Suprapubic skin (tissue), 4 donors: ENCODE data around the gene PCDHA1. TPM values are rescaled to one million over a fixed set of nuclear protein-coding genes. Genes with fewer than 3 reads are reported as not detected.
"Not testable (repeated sequence)": the region's sequence is repeated elsewhere in the genome, so short reads cannot be mapped to it uniquely, and the experiment has no call there.

Source experiments
- DNase-seq, 2 donors: peaks; one replicate each; pipeline ENCODE4 v3.0.0-alpha.2; 2019; ENCODE audit warnings: low spot score in 2 of 2
- H3K27ac ChIP-seq: fragments of 200-600 bp; sonication (generic); one replicate; pipeline ENCODE4 v1.5.1; 2019
- H3K27me3 ChIP-seq: fragments of 200-600 bp; sonication (generic); one replicate; pipeline ENCODE4 v1.5.1; 2019
- H3K36me3 ChIP-seq: fragments of 200-600 bp; sonication (generic); one replicate; pipeline ENCODE4 v1.5.1; 2019
- H3K4me1 ChIP-seq: fragments of 200-600 bp; sonication (generic); one replicate; pipeline ENCODE4 v1.5.1; 2019
- H3K4me3 ChIP-seq: fragments of 200-600 bp; sonication (generic); one replicate; pipeline ENCODE4 v1.5.1; 2019; ENCODE audit warnings: mild to moderate bottlenecking
- H3K9me3 ChIP-seq: fragments of 200-600 bp; sonication (generic); one replicate; pipeline ENCODE4 v1.5.1; 2019
- EP300 ChIP-seq: sonication (generic); formaldehyde crosslinking; IDR thresholded peaks from one replicate; pipeline ENCODE4 v1.6.1; 2017; ENCODE audit warnings: antibody characterized with exemption
- POLR2A ChIP-seq, 2 donors: fragments of 450-650 bp; IDR thresholded peaks; one replicate each; pipeline ENCODE4 v1.6.1; 2017; ENCODE audit warnings: antibody characterized with exemption in 2 of 2, mild to moderate bottlenecking in 2 of 2, moderate library complexity in 2 of 2
- POLR2AphosphoS5 ChIP-seq, 3 donors: sonication (generic); formaldehyde crosslinking; IDR thresholded peaks; one replicate each; pipeline ENCODE4 v1.6.1; 2017; ENCODE audit warnings: antibody characterized with exemption in 3 of 3
- WGBS: methylation state at CpG from one replicate; pipeline ENCODE4 v1.1.5; 2018; 5-methylcytosine and 5-hydroxymethylcytosine counted together
- total RNA-seq, 4 donors: library from RNA; depleted of rRNA; stranded (reverse); fragments of >200 nt; gene quantifications; one replicate each; pipeline ENCODE4 v1.1.0, GENCODE V29; 2016
- TF ChIP-seq, protein P1 (sequence below), 2 donors: fragments of 200-600 bp in 1 of 2; fragments of 450-650 bp in 1 of 2; sonication (generic) in 1 of 2; IDR thresholded peaks; one replicate each; pipeline ENCODE4 v1.5.1; 2016 to 2019; ENCODE audit warnings: antibody characterized with exemption in 2 of 2, mild to moderate bottlenecking in 1 of 2, moderate library complexity in 1 of 2

Gene PCDHA1
- total RNA-seq, 4 donors from 2014 or later: not detected

DNA sequence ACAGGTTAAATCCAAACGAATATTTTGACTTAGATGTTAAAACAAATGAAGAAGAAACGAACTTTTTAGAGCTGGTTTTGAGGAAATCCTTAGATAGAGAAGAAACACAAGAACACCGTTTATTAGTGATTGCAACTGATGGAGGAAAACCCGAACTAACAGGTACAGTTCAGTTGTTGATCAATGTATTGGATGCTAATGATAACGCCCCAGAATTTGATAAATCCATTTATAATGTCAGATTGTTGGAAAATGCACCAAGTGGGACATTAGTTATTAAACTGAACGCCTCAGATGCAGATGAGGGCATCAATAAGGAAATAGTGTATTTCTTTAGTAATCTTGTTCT lies 36.3 kb downstream of the PCDHA1 start:
- DNase-seq: no peak

DNA sequence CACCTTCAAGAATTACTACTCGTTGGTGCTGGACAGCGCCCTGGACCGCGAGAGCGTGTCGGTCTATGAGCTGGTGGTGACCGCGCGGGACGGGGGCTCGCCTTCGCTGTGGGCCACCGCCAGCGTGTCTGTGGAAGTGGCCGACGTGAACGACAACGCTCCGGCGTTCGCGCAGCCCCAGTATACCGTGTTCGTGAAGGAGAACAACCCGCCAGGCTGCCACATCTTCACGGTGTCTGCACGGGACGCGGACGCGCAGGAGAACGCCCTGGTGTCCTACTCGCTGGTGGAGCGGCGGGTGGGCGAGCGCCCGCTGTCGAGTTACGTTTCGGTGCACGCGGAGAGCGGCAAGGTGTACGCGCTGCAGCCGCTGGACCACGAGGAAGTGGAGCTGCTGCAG lies 37.0 kb downstream of the PCDHA1 start:
- not testable (repeated sequence) for DNase-seq, H3K4me3 ChIP-seq, H3K36me3 ChIP-seq, H3K27me3 ChIP-seq, H3K27ac ChIP-seq, H3K4me1 ChIP-seq
- peaks cover 29% of the 10 kb centered on the region for H3K9me3 ChIP-seq
- WGBS: 56% methylated on average over 40 of the region's 48 CpGs

More for the DNA sequence above, 36.3 kb downstream of the PCDHA1 start:
- H3K27me3 ChIP-seq: peaks cover 6% of the 10 kb centered on the region
- H3K4me1 ChIP-seq: no peaks in the 10 kb centered on the region
- H3K9me3 ChIP-seq: peaks cover 22% of the 10 kb centered on the region
- no peaks in the 10 kb centered on the region for H3K36me3 ChIP-seq
- H3K27ac ChIP-seq: no peak overlapping the region
- no peak for TF ChIP-seq POLR2A (IDR thresholded peaks at IDR 0.05)
- TF ChIP-seq POLR2AphosphoS5 (IDR thresholded peaks at IDR 0.05): no peak
- TF ChIP-seq EP300: no peak
- TF ChIP-seq, protein P1, sequence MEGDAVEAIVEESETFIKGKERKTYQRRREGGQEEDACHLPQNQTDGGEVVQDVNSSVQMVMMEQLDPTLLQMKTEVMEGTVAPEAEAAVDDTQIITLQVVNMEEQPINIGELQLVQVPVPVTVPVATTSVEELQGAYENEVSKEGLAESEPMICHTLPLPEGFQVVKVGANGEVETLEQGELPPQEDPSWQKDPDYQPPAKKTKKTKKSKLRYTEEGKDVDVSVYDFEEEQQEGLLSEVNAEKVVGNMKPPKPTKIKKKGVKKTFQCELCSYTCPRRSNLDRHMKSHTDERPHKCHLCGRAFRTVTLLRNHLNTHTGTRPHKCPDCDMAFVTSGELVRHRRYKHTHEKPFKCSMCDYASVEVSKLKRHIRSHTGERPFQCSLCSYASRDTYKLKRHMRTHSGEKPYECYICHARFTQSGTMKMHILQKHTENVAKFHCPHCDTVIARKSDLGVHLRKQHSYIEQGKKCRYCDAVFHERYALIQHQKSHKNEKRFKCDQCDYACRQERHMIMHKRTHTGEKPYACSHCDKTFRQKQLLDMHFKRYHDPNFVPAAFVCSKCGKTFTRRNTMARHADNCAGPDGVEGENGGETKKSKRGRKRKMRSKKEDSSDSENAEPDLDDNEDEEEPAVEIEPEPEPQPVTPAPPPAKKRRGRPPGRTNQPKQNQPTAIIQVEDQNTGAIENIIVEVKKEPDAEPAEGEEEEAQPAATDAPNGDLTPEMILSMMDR (IDR thresholded peaks at IDR 0.05): no peak
- WGBS: 26% methylated on average over 6 of the region's 6 CpGs
- H3K4me3 ChIP-seq: no peak overlapping the region

DNA sequence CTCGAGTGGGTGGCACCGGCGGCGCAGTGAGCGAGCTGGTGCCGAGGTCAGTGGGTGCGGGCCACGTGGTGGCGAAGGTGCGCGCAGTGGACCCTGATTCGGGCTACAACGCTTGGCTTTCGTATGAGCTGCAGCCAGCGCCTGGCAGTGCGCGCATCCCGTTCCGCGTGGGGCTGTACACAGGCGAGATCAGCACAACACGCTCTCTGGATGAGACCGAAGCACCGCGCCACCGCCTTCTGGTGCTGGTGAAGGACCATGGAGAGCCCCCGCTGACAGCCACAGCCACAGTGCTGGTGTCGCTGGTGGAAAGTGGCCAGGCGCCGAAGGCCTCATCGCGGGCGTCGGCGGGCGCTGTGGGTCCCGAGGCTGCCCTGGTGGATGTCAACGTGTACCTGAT lies 37.5 kb downstream of the PCDHA1 start:
- H3K9me3 ChIP-seq: peaks cover 31% of the 10 kb centered on the region
- H3K27ac ChIP-seq: no peak overlapping the region
- H3K36me3 ChIP-seq: no peaks in the 10 kb centered on the region
- DNase-seq: no peak
- TF ChIP-seq, protein P1 (IDR thresholded peaks at IDR 0.05): no peak
- TF ChIP-seq POLR2A (IDR thresholded peaks at IDR 0.05): no peak
- no peaks in the 10 kb centered on the region for H3K4me1 ChIP-seq
- H3K4me3 ChIP-seq: no peak overlapping the region
- H3K27me3 ChIP-seq: peaks cover 11% of the 10 kb centered on the region
- 70% methylated on average over 4 of the region's 38 CpGs for WGBS

DNA sequence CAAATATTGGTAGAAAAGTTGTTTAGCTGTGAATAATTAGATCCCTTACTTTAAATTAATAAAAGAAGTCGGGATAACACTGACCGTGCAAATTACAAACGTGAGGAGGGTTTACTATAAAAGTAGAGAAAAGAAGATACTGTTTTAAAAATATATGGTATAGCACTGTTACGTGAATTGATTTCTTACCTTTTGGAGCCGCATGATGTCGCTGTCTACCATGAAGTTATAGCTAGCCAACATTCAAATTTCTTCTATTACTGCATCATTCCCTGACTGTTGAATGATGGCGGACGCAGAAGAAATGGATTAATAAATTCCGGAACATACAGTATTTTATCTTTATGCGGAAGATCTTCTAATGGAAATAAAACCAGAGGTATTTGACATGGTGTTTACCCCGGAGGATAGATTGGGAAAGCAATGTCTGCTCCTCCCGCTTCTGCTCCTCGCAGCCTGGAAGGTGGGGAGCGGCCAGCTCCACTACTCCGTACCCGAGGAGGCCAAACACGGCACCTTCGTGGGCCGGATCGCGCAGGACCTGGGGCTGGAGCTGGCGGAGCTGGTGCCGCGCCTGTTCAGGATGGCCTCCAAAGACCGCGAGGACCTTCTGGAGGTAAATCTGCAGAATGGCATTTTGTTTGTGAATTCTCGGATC lies 41.9 kb downstream of the PCDHA1 start, which contains the start of gene PCDHA6:
Gene PCDHA6, plus strand, starts transcription at position 257 of the 658 bp plus-strand sequence. Its CDS starts 132 bp downstream, at position 389.
- no peak for DNase-seq
- H3K4me3 ChIP-seq: peak within 1 kb of the TSS; percentile 6
- no peaks in the 10 kb centered on the region for H3K36me3 ChIP-seq
- no peak within 1 kb of the TSS for H3K27ac ChIP-seq
- no peaks in the 10 kb centered on the region for H3K4me1 ChIP-seq
- H3K9me3 ChIP-seq: peaks cover 35% of the 10 kb centered on the region
- 16% methylated on average over 26 of the region's 27 CpGs for WGBS
- TF ChIP-seq, protein P1 (IDR thresholded peaks at IDR 0.05): no peak
- TF ChIP-seq EP300 (no peak), POLR2AphosphoS5 (IDR thresholded peaks at IDR 0.05) (no peak), POLR2A (IDR thresholded peaks at IDR 0.05) (no peak)
- H3K27me3 ChIP-seq: peaks cover 9% of the 10 kb centered on the region

DNA sequence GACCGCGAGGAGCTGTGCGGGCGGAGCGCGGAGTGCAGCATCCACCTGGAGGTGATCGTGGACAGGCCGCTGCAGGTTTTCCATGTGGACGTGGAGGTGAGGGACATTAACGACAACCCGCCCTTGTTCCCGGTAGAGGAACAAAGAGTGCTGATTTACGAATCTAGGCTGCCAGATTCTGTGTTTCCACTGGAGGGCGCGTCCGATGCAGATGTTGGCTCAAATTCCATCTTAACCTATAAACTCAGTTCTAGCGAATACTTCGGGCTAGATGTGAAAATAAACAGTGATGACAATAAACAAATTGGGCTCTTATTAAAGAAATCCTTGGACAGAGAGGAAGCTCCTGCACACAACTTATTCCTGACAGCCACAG lies 42.4 kb downstream of the PCDHA1 start:
- peaks cover 10% of the 10 kb centered on the region for H3K27me3 ChIP-seq
- H3K9me3 ChIP-seq: peaks cover 32% of the 10 kb centered on the region
- no peak for DNase-seq
- H3K27ac ChIP-seq: no peak overlapping the region
- no peaks in the 10 kb centered on the region for H3K4me1 ChIP-seq
- no peaks in the 10 kb centered on the region for H3K36me3 ChIP-seq
- 28% methylated on average over 15 of the region's 18 CpGs for WGBS
- peak overlapping the region; percentile 6 for H3K4me3 ChIP-seq
- TF ChIP-seq, protein P1 (IDR thresholded peaks at IDR 0.05): no peak
- TF ChIP-seq POLR2AphosphoS5 (IDR thresholded peaks at IDR 0.05): no peak
- TF ChIP-seq EP300: no peak

DNA sequence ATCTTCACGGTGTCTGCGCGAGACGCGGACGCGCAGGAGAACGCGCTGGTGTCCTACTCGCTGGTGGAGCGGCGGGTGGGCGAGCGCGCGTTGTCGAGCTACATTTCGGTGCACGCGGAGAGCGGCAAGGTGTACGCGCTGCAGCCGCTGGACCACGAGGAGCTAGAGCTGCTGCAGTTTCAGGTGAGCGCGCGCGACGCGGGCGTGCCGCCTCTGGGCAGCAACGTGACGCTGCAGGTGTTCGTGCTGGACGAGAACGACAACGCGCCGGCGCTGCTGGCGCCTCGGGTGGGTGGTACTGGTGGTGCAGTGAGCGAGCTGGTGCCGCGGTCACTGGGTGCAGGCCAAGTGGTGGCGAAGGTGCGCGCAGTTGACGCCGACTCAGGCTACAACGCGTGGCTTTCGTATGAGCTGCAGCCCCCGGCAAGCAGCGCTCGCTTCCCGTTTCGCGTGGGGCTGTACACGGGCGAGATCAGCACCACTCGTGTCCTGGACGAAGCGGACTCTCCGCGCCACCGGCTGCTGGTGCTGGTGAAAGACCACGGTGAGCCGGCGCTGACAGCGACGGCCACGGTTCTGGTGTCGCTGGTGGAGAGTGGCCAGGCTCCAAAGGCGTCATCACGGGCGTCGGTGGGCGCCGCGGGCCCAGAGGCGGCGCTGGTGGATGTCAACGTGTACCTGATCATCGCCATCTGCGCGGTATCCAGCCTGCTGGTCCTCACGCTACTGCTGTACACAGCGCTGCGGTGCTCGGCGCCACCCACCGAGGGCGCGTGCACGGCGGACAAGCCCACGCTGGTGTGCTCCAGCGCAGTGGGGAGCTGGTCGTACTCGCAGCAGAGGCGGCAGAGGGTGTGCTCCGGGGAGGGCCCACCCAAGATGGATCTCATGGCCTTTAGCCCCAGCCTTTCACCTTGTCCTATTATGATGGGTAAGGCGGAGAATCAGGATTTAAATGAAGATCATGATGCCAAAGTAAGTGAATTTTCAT lies 43.9 kb downstream of the PCDHA1 start:
- H3K4me3 ChIP-seq, H3K36me3 ChIP-seq, H3K4me1 ChIP-seq, DNase-seq, H3K27ac ChIP-seq: not testable (repeated sequence)
- Histone ChIP-seq H3K9me3 (peaks cover 31% of the 10 kb centered on the region), H3K27me3 (peaks cover 14% of the 10 kb centered on the region)
- WGBS: 47% methylated on average over 98 of the region's 106 CpGs
